ENCODE results near the gene AFF2. TPM values are rescaled to one million over a fixed set of nuclear protein-coding genes. Genes with fewer than 3 reads are reported as not detected.

Gene AFF2
- polyA plus RNA-seq, 1 donor from 2014 or later: not detected

DNA sequence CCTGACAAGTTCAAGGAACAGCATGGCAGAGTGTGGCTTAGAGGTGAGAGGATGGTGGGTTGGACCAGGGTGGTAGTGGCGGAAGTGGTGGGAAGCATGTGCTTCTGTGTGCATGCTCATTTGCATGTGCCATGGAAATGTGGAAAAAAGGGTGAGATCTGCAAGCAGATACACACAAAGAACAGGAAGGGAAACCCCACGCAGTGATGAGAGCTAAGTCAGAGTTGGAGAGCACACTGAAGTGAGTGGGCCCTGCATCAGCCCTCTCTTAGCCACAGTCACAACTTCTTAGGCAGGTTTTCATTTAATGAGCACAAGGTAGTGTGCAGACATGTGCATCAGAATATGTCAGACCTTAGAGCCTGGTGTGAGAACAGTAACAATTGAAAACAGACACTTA is 483.8 kb downstream of the AFF2 start:
- H3K4me1 Mint-ChIP-seq: peaks cover 0 to 3% (median 0%) of the 10 kb centered on the region in 3 donors
- peaks cover 2% of the 10 kb centered on the region for H3K27me3 Mint-ChIP-seq
- no peak overlapping the region for H3K27ac Mint-ChIP-seq
- no peaks in the 10 kb centered on the region for H3K36me3 Mint-ChIP-seq
- no peaks in the 10 kb centered on the region for H3K9me3 Mint-ChIP-seq
- no peak overlapping the region for H3K4me3 Mint-ChIP-seq

DNA sequence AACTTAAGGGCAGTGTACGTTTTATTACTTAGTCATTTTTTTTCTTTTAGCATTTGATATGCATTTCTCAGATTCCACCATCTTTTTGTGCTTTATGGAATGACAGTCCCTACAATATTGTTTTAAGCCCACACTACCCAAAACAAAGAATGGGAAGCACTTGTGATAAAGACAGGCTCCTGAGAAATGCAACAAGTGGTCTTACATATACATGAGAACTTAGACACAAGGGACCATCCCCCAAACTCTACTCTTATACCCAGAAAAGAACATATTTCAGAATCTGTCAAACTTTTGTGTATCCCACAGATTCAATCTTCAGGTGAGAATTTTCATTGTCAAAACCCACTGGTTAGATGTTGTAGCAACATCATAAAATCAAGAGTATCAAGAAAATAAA is 491.1 kb downstream of the AFF2 start:
- Mint-ChIP-seq H3K4me1 (no peaks in the 10 kb centered on the region), H3K36me3 (no peaks in the 10 kb centered on the region), H3K27me3 (no peaks in the 10 kb centered on the region), H3K9me3 (peaks cover 0 to 2% (median 0%) of the 10 kb centered on the region in 3 donors), H3K27ac (no peak overlapping the region), H3K4me3 (no peak overlapping the region)

DNA sequence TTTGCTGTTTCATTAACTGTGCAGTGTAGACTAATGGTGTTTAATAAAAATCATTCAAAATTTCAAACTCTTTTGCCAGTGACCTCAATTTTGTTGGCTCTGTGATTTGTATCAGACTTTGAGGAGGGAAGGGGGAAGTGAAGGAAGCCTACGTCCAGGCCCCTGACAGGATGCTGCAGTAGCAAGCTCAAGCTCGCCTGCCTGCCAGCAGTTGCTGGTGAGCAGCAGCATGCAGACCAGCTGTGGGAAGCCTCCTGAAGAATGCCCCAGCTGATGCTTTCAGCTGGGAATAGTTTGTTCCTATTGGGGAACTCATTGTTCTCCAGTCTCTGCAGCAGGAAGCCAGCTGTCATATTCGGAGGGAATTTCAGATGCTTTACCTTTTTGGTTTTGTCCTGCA is 495.2 kb downstream of the AFF2 start:
- H3K4me3 Mint-ChIP-seq: no peak overlapping the region
- H3K9me3 Mint-ChIP-seq: peaks cover 0 to 2% (median 0%) of the 10 kb centered on the region in 3 donors
- no peak overlapping the region for H3K27ac Mint-ChIP-seq
- H3K4me1 Mint-ChIP-seq: no peaks in the 10 kb centered on the region
- H3K27me3 Mint-ChIP-seq: no peaks in the 10 kb centered on the region
- H3K36me3 Mint-ChIP-seq: no peaks in the 10 kb centered on the region

DNA sequence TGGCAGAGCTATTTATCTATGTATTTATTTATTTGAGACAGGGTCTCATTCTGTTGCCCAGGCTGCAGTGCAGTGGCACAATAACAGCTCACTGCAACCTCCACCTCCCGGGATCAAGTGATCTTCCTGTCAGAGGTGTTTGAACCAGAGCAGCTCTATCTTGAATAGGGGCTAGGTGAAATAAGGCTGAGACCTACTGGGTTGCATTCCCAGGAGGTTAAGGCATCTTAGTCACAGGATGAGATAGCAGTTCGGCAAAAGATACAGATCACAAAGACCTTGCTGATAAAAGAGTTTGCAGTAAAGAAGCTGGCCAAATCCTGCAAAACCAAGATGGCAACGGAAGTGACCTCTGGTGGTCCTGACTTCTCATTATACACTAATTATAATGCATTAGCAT is 501.9 kb downstream of the AFF2 start:
- Mint-ChIP-seq H3K4me1 (no peaks in the 10 kb centered on the region), H3K36me3 (no peaks in the 10 kb centered on the region), H3K9me3 (no peaks in the 10 kb centered on the region), H3K27ac (no peak overlapping the region), H3K4me3 (no peak overlapping the region), H3K27me3 (no peaks in the 10 kb centered on the region)

DNA sequence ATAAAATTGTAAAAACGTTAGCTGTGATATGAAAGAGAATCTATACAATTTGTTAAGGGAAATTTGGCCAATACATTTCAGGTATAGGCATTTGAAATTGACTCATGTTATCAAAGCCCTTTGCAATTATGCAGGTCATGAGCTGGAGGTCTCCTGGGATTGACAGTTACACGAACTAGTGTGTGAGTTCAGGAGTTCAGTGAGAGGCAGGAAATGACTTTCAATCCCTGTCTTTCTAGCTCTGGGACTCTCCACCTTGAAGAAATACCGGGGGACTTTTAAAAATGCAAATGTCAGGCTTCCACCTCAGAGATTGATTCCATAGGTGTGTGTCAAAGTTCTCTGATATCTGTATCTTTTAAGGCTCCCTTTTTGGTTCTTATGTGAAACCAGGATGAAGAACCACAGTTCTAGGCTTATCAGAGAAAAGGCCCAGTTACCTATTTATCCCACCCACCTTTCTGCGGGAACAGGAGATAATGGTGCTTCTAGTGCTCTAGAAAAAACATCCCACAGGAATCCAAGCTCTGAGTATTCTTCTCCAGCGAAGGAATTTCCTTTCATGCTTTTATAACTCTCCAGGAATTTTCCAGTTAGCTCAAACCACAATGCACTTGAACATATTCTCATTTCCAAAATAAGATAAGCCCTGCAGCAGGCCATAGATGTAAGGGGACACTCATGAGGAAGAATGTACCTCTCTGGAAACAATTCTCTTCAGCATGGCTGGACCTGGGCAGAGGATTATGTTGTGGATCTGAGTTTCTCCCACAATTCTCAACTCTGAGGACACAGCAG is 503.6 kb downstream of the AFF2 start:
- Mint-ChIP-seq H3K4me3 (no peak overlapping the region), H3K27ac (no peak overlapping the region), H3K36me3 (no peaks in the 10 kb centered on the region), H3K9me3 (no peaks in the 10 kb centered on the region), H3K4me1 (no peaks in the 10 kb centered on the region), H3K27me3 (no peaks in the 10 kb centered on the region)

DNA sequence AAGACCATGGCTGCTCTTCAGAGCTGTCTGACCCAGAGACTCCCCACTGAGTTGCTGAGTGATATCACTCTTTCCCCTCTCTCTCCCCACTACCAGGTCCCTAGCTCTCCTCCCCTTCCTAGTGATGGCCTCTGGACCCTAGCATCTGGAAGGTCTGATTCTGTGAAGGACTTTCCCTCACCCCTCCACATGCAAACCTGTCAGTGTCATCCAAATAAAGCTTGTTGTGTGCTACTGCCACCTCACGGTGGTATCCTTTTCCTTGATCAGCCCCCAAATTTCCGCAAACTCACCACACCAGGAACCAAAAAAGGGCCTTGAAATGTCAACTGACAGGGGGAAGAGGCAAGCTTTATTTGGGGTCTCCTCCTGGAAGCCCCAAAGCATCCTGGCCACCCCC is 504.5 kb downstream of the AFF2 start:
- H3K27ac Mint-ChIP-seq: no peak overlapping the region
- H3K9me3 Mint-ChIP-seq: no peaks in the 10 kb centered on the region
- H3K4me3 Mint-ChIP-seq: no peak overlapping the region
- no peaks in the 10 kb centered on the region for H3K4me1 Mint-ChIP-seq
- no peaks in the 10 kb centered on the region for H3K27me3 Mint-ChIP-seq
- no peaks in the 10 kb centered on the region for H3K36me3 Mint-ChIP-seq

DNA sequence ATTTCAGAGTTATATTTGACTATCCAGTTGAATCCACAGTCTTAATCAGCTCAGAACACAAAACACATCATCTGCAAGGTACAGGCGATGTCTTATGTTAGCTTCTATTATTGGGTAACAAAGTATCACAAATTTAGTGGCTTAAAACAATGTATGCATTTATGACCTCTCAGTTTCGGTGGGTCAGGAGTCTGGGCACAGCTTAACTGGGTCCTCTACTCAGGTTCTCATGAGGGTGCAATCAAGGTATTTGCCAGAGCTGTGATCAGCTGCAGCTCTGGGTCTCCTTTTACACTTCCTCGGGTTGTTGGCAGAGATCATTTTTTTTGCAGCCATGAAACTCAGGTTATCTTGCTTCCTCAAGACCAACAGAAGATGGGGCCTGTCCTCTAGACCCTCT is 505.8 kb downstream of the AFF2 start:
- Mint-ChIP-seq H3K27me3 (no peaks in the 10 kb centered on the region), H3K36me3 (no peaks in the 10 kb centered on the region), H3K9me3 (no peaks in the 10 kb centered on the region), H3K4me1 (no peaks in the 10 kb centered on the region), H3K27ac (no peak overlapping the region), H3K4me3 (no peak overlapping the region)

DNA sequence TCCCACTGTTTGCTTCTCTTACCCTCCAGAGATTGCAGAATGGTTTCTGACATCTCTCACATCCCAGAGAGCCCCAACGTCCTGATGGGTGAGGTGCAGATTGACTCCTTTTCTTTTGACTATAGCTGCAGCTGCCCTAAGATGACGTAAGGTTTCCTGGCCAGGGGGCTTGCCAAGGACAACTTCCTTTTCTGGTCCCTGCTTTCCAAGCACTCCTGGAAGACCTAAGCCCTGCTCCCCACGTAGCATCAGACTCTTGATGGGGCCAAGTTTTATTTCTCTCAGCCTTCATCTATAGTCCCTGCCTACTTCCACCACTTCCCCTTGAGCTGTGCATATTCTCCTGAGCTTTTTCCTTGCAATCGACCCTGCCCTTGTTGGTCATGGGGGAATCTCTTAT is 507.0 kb downstream of the AFF2 start:
- Mint-ChIP-seq H3K4me1 (no peaks in the 10 kb centered on the region), H3K36me3 (no peaks in the 10 kb centered on the region), H3K27ac (no peak overlapping the region), H3K4me3 (no peak overlapping the region), H3K27me3 (no peaks in the 10 kb centered on the region), H3K9me3 (no peaks in the 10 kb centered on the region)

DNA sequence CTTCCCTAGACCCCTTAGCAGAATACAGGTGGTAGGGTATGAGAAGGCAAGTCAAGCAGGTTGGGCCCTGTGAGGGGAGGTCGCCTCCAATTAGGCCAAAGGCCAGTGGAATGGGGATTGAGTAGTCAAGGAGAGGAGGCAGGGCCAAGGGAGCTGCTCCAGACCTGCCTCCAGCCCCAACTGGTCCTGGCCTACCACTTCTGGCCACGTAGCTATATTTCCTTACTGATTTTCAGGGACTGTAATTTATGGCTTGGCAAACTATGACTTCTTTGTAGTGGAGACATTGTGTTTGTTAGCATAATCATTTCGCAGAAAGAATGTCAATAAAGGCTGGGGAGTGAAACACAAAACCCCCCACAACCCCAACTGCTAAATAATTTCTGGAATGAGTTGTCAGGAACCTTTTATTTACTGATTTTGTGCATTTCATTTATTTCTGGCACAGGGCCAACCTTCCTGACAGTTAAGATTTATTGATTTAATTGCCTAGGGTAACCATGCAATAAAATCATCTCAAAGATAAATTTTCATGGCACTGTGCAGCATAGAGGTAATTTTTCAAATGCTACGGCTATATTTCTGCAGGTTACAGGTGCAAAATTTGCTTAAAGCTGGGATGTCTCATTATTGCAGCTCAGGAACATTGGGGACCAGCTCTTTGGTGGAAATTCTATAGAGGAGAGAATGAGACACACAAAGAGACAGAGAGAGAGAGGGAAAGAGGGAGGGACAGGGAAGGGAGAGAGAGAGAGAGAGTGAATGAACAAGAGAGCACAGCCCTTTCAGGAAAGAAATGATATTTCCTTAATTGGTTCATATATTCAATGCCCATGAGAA is 509.8 kb downstream of the AFF2 start:
- H3K4me1 Mint-ChIP-seq: no peaks in the 10 kb centered on the region
- H3K36me3 Mint-ChIP-seq: no peaks in the 10 kb centered on the region
- no peaks in the 10 kb centered on the region for H3K27me3 Mint-ChIP-seq
- no peaks in the 10 kb centered on the region for H3K9me3 Mint-ChIP-seq
- no peak overlapping the region for H3K27ac Mint-ChIP-seq
- no peak overlapping the region for H3K4me3 Mint-ChIP-seq

DNA sequence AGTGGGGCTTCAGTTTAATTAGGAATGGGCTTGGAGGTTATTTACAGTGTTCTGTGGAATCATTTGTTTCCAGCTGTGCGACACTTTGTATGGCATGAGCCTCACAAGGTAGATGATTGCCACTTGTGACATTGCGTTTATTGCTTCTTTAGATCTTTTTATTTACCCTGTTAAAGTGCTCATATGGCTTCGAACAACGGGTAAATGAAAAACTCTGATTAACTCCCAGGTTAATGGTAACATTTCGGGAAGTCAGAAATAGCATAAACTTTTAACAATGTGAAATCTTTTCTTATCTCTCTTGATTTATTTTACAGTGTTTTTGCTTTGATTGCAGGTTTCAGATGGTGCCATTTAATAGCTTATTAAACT is 510.4 kb downstream of the AFF2 start:
- H3K9me3 Mint-ChIP-seq: no peaks in the 10 kb centered on the region
- H3K27me3 Mint-ChIP-seq: no peaks in the 10 kb centered on the region

DNA sequence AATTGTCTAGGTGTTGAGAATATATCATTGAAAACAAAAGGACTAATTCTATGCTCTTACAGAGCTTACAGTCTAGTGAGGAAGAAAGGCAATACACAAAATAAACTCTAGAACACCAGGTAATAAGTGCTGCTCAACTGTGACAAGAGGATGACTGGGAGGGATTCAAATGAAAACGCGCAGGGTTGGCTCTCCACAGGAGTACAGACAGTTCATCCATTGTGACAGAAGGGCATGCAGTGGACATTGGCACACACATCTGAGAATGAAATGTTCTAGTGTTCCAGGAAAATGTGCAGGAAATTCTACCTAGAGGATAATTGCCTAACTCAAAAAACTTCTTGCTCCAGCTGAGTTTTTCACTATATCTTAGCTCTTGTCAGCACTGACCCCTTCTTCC is 512.7 kb downstream of the AFF2 start:
- Mint-ChIP-seq H3K4me3 (no peak overlapping the region), H3K27me3 (no peaks in the 10 kb centered on the region), H3K27ac (no peak overlapping the region), H3K4me1 (no peaks in the 10 kb centered on the region), H3K9me3 (no peaks in the 10 kb centered on the region), H3K36me3 (no peaks in the 10 kb centered on the region)

More for the DNA sequence above, 510.4 kb downstream of the AFF2 start:
- Mint-ChIP-seq H3K4me3 (no peak overlapping the region), H3K27ac (no peak overlapping the region), H3K4me1 (no peaks in the 10 kb centered on the region), H3K36me3 (no peaks in the 10 kb centered on the region)

DNA sequence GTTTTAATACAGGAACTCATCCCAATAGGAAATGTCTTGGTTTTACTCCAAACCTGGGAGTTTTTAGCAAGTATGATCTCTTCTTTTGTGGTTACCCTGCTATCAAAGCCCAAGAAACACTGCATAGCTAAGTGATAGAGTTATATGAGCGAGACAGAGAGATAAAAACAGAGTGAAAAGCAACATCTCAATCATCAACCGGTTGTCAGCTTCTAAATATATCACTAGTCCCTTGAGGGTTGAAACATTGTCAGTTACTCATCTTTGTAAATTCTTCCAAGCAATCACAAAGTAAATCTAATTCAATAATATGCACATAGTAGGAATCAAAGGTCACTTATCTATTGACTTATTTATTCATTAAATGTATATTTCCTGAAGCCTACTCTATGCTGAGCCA is 520.7 kb downstream of the AFF2 start:
- Mint-ChIP-seq H3K27ac (no peak overlapping the region), H3K4me1 (no peaks in the 10 kb centered on the region), H3K27me3 (no peaks in the 10 kb centered on the region), H3K9me3 (peaks cover 3 to 17% (median 16%) of the 10 kb centered on the region in 3 donors), H3K4me3 (no peak overlapping the region), H3K36me3 (no peaks in the 10 kb centered on the region)

DNA sequence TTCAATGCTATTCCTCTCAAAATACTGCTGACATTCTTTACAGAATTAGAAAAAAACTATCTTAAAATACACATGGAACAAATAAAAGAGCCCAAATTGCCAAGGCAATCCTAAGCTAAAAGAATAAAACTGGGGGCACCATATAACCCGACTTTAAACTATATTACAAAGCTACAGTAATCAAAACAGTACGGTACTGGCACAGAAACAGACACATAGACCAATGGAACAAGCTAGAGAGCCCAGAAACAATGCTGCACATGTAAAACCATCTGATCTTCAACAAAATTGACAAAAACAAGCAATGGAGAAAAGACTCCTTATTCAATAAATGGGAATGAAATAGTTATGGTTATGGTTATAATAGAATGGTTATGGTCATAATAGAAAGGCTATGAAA is 522.1 kb downstream of the AFF2 start:
- Mint-ChIP-seq H3K4me1 (no peaks in the 10 kb centered on the region), H3K36me3 (no peaks in the 10 kb centered on the region), H3K9me3 (peaks cover 3 to 17% (median 16%) of the 10 kb centered on the region in 3 donors), H3K4me3 (no peak overlapping the region), H3K27me3 (no peaks in the 10 kb centered on the region), H3K27ac (no peak overlapping the region)

DNA sequence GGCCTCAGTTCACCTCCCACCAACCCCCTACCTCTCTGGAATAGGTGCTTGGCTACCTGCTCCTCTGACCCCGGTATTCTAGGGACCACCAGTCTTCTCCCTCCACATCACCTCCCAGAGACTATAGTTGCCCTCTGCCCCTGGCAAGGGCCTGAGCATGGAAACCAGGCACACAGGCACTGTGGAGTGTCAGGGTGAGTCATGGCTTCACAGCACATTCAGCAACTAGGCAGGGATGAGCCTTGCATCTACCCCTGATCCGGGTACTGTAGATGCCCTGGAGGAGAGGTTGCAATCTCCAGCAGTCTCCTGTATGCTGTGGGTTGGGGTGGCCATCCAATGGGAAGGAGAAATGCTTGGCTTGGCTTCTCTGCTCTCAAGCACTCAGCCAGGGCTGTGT is 532.0 kb downstream of the AFF2 start:
- Mint-ChIP-seq H3K36me3 (no peaks in the 10 kb centered on the region), H3K27me3 (peaks cover 1% of the 10 kb centered on the region), H3K4me1 (no peaks in the 10 kb centered on the region), H3K27ac (no peak overlapping the region), H3K4me3 (no peak overlapping the region), H3K9me3 (peaks cover 0 to 2% (median 0%) of the 10 kb centered on the region in 3 donors)

DNA sequence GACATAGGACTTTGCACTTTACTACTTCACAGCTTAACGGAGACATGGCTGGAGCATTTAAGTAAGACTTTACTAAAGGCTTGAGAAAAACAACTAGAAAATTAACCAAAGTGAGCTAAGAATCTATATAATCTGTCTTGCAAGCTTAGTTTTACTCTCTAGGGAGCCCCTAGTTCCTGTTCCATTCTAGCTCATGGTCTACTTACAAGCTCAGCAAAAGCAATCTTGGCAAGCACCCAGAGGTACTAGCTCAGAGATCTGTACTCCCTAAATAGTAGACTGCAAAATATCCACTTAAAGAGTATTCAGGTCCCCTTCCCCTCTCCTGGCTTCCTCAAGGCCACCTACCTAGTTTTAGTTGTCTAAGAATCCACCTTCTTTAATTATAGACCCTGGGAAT is 535.7 kb downstream of the AFF2 start:
- Mint-ChIP-seq H3K27me3 (peaks cover 1% of the 10 kb centered on the region), H3K27ac (no peak overlapping the region), H3K36me3 (no peaks in the 10 kb centered on the region), H3K9me3 (no peaks in the 10 kb centered on the region), H3K4me1 (no peaks in the 10 kb centered on the region), H3K4me3 (no peak overlapping the region)

Measured in IgD-negative memory B cell (primary cell).